GM18499 (cell line): Measurements from ENCODE around the gene DOCK3.
"Not testable (repeated sequence)": the region's sequence is repeated elsewhere in the genome, so short reads cannot be mapped to it uniquely, and the experiment has no call there.

Source experiments
- ATAC-seq: cut with Tn5 transposase; IDR thresholded peaks from one replicate; pipeline ENCODE4 v1.9.1; 2021; ENCODE audit warnings: moderate number of reproducible peaks; ENCODE audit not compliant: insufficient read depth, unreplicated experiment

The DOCK3 gene

GRCh38 chr3:51375571-51375970, 700.8 kb downstream of the DOCK3 start:
- ATAC-seq, result no peak

- no peak for ATAC-seq
These were observed 703.3 kb downstream of the DOCK3 start for GRCh38 chr3:51378065-51378464.

GRCh38 chr3:51378726-51379125, 704.0 kb downstream of the DOCK3 start:
- ATAC-seq, result no peak

- ATAC-seq, result no peak
These were observed 704.6 kb downstream of the DOCK3 start for GRCh38 chr3:51379301-51379700.

DNA sequence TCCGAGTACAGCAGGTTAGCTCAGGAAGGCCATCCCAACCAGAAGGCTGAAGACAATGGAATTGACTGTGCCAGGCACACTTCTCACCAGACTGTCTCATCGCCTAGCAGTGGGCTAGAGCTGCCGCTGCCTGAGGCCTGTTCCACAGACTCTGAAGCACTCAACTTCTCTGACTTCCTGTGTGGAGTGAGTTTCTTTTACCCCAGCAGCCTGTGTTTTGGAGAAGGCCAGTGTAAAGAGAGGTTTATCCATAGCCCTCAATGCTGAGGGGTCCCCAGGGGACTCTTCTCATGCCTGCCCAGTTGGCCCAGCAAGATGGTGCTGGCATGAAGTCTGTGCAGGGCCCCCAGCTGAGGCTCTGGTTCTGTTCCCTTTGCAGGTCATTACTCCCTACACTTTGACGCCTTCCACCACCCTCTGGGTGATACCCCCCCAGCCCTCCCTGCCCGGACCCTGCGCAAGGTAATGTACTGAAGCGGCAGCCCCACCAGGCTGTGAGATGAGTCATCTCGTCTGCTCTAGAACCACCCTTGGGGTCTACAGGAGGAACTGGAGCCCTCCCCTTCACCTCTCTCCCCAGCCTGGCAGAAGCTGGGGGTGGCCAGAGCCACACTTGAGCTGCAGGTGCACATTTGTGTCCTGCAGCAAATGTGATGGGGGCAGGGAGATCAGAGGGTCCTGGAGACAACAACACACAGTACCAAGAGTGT, 705.2 kb downstream of the DOCK3 start:
- ATAC-seq, result no peak

- ATAC-seq, result no peak
These were observed 706.0 kb downstream of the DOCK3 start for GRCh38 chr3:51380601-51381332.

DNA sequence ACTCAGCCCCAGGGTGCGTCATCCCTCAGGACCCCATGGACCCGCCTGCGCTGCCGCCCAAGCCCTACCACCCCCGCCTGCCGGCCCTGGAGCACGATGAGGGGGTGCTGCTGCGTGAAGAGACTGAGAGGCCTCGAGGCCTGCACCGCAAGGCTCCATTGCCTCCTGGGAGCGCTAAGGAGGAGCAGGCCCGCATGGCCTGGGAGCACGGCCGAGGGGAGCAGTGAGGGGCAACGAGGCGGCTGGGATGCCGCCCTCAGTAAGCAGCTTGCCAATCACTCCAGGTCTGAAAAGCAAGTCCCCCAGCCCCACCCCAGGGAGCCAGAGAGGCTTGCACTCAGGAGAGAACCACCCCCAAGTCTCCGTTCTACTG, 706.6 kb downstream of the DOCK3 start:
- ATAC-seq, result no peak

DNA sequence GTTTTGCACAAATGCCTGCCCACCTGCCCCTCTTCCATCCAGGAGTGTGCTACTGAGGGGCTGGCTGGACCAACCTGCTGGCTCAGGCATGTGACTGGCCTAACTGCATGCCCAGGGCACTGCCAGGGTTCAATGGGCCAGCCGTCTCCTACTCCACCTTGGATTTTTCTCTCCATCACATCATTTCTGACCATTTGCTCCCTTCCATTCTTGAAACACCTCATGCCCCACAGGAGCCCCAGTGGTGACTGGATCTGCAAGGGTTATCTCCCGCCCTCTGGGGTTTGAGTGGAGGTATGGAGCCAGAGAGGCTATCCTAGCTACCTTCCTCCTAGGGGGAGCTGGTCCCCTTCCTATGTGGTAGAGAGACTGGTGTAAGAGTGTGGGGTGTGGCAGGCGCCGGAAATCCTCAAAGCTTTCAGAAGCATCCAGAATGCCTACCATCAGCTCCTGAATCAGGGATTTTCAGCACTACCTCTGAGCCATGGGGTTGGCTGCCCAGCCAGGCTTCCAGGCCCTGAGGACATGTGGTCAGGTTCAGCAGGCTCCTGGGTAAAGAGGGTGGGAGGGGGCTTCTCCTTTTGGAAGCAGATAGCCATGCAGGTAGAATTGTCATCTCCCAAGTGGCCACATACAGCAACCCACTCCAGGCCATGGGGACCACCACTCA, 707.5 kb downstream of the DOCK3 start:
- ATAC-seq, result no peak

DNA sequence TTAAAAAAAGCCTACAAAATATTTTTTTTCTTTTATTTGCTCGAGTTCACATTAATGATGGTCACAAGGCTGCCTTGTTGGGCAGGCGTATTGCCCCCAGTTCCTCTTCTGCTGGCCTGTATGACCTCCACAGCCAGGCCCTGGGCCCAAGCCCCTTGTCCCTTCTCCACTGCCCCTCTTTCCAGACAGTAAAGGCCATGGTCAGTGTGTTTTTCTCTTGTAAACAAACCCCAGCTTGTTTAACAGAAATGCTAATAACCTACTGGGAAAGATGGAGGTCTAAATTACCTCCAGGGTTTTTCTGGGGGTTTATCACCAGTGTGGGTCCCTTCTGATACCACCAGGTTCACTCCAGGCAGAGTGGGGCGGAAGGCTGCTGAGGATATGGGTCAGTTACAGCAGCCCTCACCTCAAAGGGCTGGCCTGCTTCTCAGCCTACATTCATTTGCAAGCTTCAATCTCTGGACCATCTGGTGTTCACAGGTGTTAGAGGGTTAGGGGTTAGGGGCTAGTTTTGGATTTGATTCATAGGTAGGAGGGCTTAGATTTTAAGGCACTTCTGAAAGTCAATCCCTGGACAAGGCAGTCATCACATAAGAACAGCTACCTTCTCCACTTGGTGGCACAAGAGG, 708.3 kb downstream of the DOCK3 start:
- no peak for ATAC-seq

DNA sequence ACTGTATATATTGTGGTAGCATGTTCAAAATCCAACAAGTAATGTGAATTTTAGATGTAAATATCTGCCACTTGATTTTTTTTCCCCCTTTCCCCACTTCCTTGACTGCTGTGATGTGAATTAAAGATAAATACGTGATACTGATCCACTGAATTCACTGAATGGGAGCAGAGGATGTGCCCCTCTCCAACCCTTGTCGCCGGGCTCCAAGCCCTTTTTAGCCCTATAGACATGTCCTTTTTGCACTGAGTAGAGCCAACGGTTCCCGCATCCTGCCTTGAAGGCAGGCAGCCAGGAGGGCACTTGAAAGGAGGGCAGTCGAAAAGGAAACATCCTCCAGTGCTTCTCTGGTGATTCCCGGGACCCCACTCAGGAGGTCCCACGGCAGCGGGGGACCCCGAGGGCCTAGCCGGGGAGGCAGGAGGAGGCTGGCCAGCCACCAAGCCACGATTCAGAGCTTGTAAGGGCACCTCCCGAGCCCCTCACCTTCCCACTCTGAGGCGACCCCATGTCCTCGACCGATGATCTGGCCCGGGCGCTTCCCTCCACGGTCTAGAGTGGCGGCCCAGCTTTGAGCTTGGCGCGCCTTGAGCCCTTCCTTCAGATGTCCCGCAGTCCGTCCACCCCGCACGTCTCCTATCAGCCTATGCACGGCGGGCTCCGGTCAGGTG, 709.5 kb downstream of the DOCK3 start:
- peak; percentile 3 for ATAC-seq

DNA sequence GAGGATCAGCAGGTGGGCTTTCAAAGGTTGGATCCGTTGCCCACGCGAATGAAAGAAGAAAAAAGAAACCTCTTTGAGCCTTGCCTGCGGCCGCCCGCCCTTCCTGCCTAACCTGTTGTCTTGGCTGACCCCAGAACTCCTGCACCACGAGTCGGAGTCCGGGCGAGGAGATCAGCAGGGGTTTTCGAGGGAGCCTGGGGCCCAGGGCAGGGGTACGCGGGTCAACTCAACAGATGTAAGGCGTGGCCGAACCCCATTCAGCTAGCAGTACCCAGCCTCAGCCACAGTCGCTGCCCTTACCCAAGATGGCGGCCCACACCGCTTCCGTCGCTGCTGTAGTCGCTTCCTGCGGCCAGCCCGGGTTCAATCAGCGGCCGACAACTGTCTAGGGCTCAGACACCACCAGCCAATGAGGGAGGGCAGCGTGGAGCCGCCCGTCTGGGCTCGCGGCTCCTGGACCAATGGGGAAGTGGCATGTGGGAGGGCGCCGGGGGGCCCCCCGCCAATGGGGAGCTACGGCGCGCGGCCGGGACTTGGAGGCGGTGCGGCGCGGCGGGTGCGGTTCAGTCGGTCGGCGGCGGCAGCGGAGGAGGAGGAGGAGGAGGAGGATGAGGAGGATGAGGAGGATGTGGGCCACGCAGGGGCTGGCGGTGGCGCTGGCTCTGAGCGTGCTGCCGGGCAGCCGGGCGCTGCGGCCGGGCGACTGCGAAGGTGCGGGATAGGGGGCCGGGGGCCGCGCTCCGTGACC, 710.2 kb downstream of the DOCK3 start, which contains the start of gene MANF:
MANF (plus strand) TSS at position 566 of the 748 bp plus-strand sequence; CDS start at position 618, 52 bp downstream.
- peak; percentile 78 for ATAC-seq

GRCh38 chr3:51385621-51386091, 710.9 kb downstream of the DOCK3 start:
- ATAC-seq, result no peak

DNA sequence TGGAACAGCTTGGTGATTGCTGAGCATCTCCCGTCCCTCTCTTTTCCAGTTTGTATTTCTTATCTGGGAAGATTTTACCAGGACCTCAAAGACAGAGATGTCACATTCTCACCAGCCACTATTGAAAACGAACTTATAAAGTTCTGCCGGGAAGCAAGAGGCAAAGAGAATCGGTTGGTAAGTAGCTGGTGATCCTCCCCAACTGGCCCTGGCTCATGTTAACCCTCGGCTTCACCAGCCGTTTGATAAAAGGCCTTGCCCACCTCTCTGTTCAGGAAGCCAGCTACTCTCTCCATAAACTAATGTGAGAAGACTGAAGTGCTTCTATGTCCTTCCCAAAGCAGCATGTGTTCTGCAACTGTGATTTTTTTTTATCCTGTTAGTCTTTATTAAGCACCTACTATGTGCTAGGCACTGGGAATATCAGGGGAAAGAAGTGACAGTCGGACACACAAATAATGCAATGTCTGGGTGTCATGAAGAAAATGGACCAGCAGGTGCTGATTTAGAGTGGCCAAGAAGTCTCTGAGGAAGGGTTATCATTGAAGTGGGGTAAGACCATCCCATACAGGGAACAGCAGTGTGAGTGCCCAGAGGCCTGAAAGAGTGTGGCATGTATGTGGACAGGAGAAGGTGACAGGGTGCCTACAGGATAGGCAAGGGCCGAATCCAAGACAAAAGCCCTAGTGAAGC, 711.6 kb downstream of the DOCK3 start:
- no peak for ATAC-seq

DNA sequence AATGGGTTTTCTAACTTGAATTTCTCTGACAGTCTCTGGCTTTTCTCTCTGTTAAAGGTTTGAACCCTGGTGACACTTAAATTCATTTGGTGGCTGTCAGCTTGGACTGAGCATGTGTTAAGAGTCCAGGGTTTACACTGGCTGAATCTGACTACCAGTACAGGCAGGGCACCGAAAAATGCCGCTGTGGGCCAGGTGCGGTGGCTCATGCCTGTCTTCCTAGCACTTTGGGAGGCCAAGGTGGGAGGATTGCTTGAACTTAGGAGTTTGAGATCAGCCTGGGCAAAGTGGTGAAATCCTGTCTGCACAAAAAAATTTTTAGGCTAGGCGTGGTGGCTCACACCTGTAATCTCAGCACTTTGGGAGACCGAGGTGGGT, 712.1 kb downstream of the DOCK3 start:
- no peak for ATAC-seq

DNA sequence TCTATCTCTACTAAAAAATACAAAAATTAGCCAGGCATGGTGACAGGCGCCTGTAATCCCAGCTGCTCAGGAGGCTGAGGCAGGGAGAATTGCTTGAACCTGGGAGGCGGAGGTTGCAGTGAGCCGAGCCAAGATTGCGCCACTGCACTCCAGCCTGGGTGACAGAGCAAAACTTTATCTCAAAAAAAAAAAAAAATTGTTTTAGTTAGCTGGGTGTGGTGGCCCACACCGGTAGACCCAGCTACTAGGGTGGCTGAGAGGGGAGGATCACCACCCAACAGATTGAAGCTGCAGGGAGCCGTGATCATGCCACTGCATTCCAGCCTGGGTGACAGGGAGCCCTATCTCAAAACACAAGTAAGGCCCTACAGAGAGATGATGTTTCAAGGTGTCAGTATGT, 712.6 kb downstream of the DOCK3 start:
- ATAC-seq, result not testable (repeated sequence)

GRCh38 chr3:51388286-51389029, 713.7 kb downstream of the DOCK3 start:
- ATAC-seq, result no peak

GRCh38 chr3:51389423-51390183, 714.9 kb downstream of the DOCK3 start:
- ATAC-seq, result no peak
